GM12892 (cell line): ENCODE data around the gene TAB2.

Source experiments
- POLR2A ChIP-seq: IDR thresholded peaks from 2 replicates; pipeline ENCODE4 v1.6.1; 2011; ENCODE audit warnings: low read depth, low read length, control low read depth
- POLR2AphosphoS5 ChIP-seq: IDR thresholded peaks from 2 replicates; pipeline ENCODE4 v1.6.1; 2011; ENCODE audit warnings: low read depth, low read length, control low read depth
- TAF1 ChIP-seq: IDR thresholded peaks from 2 replicates; pipeline ENCODE4 v1.6.1; 2011; ENCODE audit warnings: low read depth, mild to moderate bottlenecking, control low read depth, low read length, borderline replicate concordance

GRCh38 chr6:149400050-149400449, 82.5 kb downstream of the TAB2 start, which contains the start of gene SUMO4:
- TF ChIP-seq POLR2A = no peak
- no peak for TF ChIP-seq TAF1
- TF ChIP-seq POLR2AphosphoS5 = no peak
